A673 (cell line): ENCODE data around the gene IL25. TPM values are rescaled to one million over a fixed set of nuclear protein-coding genes. Genes with fewer than 3 reads are reported as not detected.

Experiments used
- BruUV-seq: library from RNA; stranded (reverse); fragments of 400-500 nt; replicated peaks from 2 replicates; lab custom pipeline; 2021; lab: Mats Ljungman, UMichigan
- CTCF ChIA-PET: fragments of 300-600 bp; sonication (Branson Sonifier 250); formaldehyde crosslinking; loops from one replicate; lab custom pipeline; 2022; ENCODE audit warnings: antibody characterized with exemption; lab: Charles Lee
- POLR2A ChIA-PET: fragments of 300-600 bp; sonication (Branson Sonifier 250); formaldehyde crosslinking; loops from one replicate; lab custom pipeline; 2022; ENCODE audit warnings: antibody characterized with exemption; ENCODE audit not compliant: low non-redundant PET; lab: Charles Lee
- DNase-seq: peaks from one replicate; pipeline ENCODE4 v3.0.0-alpha.2; 2015; ENCODE audit warnings: low spot score
- H3K27ac ChIP-seq: fragments of 200-600 bp; sonication (generic); 2 replicates; pipeline ENCODE4 v1.5.1; 2016; ENCODE audit warnings: mixed run types, low read depth, mild to moderate bottlenecking, mixed read lengths, antibody characterized with exemption, low read length; ENCODE audit not compliant: poor library complexity, severe bottlenecking
- H3K27me3 ChIP-seq: fragments of 200-600 bp; sonication (generic); replicated peaks from 2 replicates; pipeline ENCODE4 v1.6.1; 2017; ENCODE audit warnings: mixed run types, low read depth, mild to moderate bottlenecking, mixed read lengths, antibody characterized with exemption, low read length; ENCODE audit not compliant: insufficient read depth, poor library complexity
- H3K36me3 ChIP-seq: fragments of 200-600 bp; sonication (generic); 2 replicates; pipeline ENCODE4 v1.6.1; 2016; ENCODE audit warnings: mixed run types, mild to moderate bottlenecking, mixed read lengths, antibody characterized with exemption, low read length; ENCODE audit not compliant: insufficient read depth, poor library complexity, severe bottlenecking
- H3K4me1 ChIP-seq: fragments of 200-600 bp; sonication (generic); 2 replicates; pipeline ENCODE4 v1.6.1; 2017; ENCODE audit warnings: mixed run types, mild to moderate bottlenecking, mixed read lengths, antibody characterized with exemption, low read length; ENCODE audit not compliant: insufficient read depth, poor library complexity, severe bottlenecking
- H3K4me3 ChIP-seq: fragments of 200-600 bp; sonication (generic); 2 replicates; pipeline ENCODE4 v1.5.1; 2016; ENCODE audit warnings: low read depth, mixed run types, mild to moderate bottlenecking, mixed read lengths, low read length; ENCODE audit not compliant: poor library complexity, severe bottlenecking
- H3K9me3 ChIP-seq: fragments of 200-600 bp; sonication (generic); 2 replicates; pipeline ENCODE4 v1.6.1; 2016; ENCODE audit warnings: mixed run types, low read depth, mild to moderate bottlenecking, mixed read lengths, antibody characterized with exemption, low read length; ENCODE audit not compliant: poor library complexity, severe bottlenecking
- EZH2 ChIP-seq: fragments of 200-600 bp; sonication (generic); IDR thresholded peaks from 2 replicates; pipeline ENCODE4 v1.6.1; 2017; ENCODE audit warnings: borderline replicate concordance, low read depth, mild to moderate bottlenecking, mixed read lengths, antibody characterized with exemption, low read length; ENCODE audit not compliant: poor library complexity, severe bottlenecking
- intact Hi-C: fragments of 100-400 bp; cut with micrococcal nuclease; formaldehyde crosslinking; loops from one replicate; pipeline ENCODE4 v1.10.0; 2022; ENCODE audit not compliant: unreplicated experiment
- total RNA-seq: library from RNA; stranded (reverse); gene quantifications from 2 replicates; pipeline ENCODE4 v1.2.3, GENCODE V29; 2021
- TF ChIP-seq, protein P1 (sequence below): fragments of 300-800, 200-600 bp; sonication (generic); conservative IDR thresholded peaks from 2 replicates; pipeline ENCODE4 v1.5.1; 2017; ENCODE audit warnings: low read depth, mild to moderate bottlenecking, antibody characterized with exemption, low read length, moderate library complexity, mixed read lengths

The IL25 gene
- total RNA-seq, 1 experiment from 2014 or later = not detected

DNA sequence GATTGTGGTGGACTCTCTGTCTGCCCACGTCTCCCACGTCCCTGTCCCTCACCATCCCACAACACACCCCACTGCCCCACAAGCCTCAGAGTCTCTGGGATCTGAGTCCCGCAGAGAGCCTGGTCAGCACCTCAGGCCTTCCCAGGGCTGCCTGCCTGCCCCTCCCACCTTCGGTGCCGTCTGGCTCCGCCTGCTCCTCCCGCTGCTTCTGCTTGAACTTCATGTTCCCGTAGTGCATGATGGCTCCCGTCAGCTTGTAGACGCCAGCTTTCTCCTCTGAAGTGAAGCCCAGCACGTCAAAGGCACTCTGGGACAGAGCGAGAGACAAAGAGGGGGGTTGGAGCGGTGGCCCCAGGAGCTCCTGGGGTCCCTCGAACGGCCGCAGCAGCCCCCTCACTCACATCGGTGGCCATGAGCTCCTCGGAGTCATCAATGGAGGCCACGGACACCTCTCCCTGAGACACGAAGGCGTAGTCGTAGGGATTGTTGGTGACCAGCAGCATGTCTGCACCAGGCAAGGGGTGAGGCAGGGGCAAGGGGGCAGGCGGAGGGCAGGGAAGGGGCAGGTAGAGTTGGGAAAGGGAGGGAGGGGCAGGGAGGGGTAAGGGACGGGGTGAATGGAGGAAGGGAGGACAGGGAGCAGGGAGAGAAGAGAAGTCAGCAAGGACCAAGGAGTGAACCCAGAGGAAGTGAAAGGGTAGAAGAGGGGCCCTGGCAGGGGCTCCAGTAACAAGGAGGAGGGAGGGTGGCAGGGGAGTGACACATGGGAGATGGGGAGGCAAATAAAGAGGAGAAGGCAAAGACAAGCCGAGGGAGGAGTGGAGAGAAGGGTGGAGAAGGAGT is 29.9 kb downstream of the IL25 start:
- no peaks in the 10 kb centered on the region for H3K4me1 ChIP-seq
- TF ChIP-seq, protein P1, sequence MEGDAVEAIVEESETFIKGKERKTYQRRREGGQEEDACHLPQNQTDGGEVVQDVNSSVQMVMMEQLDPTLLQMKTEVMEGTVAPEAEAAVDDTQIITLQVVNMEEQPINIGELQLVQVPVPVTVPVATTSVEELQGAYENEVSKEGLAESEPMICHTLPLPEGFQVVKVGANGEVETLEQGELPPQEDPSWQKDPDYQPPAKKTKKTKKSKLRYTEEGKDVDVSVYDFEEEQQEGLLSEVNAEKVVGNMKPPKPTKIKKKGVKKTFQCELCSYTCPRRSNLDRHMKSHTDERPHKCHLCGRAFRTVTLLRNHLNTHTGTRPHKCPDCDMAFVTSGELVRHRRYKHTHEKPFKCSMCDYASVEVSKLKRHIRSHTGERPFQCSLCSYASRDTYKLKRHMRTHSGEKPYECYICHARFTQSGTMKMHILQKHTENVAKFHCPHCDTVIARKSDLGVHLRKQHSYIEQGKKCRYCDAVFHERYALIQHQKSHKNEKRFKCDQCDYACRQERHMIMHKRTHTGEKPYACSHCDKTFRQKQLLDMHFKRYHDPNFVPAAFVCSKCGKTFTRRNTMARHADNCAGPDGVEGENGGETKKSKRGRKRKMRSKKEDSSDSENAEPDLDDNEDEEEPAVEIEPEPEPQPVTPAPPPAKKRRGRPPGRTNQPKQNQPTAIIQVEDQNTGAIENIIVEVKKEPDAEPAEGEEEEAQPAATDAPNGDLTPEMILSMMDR = no peak
- no peak for TF ChIP-seq EZH2
- DNase-seq = no peak
- no peaks in the 10 kb centered on the region for H3K9me3 ChIP-seq
- peaks cover 14% of the 10 kb centered on the region for H3K27me3 ChIP-seq
- H3K27ac ChIP-seq = no peak overlapping the region
- no TSS peak for BruUV-seq
- no peak overlapping the region for H3K4me3 ChIP-seq
- intact Hi-C loops = no loop called here
- POLR2A ChIA-PET = no interaction called here
- CTCF ChIA-PET = interaction anchor here (0.5 kb wide), 1 partner anchor 41 kb away, joined by 5 read pairs; no protein-coding TSS in a partner anchor
- no peaks in the 10 kb centered on the region for H3K36me3 ChIP-seq

DNA sequence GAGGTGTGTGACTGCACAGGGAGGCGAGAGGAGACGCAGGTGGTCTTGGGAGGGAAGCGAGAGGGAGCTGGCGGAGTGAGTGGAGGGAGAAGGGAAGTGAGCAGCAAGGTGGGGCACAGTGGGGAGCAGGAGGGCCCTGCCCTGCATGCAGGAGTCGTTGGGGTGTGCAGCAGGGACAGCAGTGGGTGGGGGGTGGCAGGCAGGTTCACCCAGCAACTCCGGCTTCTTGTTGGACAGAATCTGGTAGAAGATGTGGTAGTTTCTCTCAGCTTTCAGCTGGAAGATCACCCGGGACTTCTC is 30.5 kb downstream of the IL25 start:
- POLR2A ChIA-PET = no interaction called here

DNA sequence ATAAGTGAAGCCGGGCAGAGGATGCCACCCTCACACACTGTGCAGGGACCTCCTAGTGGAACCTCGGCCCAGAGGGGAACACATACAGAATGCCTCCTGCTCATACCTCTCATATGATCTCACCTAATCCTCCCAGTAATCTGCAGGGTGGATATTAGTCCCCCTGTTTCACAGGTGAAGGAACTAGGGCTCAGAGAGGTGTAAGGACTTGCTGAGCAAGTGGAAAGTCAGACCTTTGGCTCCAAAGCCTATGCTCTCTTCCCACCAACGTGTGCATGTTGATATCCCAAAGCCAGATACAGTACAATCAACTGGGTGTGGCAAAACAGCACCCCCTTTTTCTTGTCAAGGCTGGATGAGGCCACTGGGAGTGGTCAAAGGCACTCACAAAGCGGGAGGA is 31.3 kb downstream of the IL25 start:
- Histone ChIP-seq H3K9me3 (no peaks in the 10 kb centered on the region), H3K4me3 (no peak overlapping the region), H3K36me3 (no peaks in the 10 kb centered on the region), H3K27ac (no peak overlapping the region), H3K4me1 (no peaks in the 10 kb centered on the region), H3K27me3 (peaks cover 17% of the 10 kb centered on the region)
- intact Hi-C loops = no loop called here
- no TSS peak for BruUV-seq
- TF ChIP-seq, protein P1 = no peak
- no peak for TF ChIP-seq EZH2
- no peak for DNase-seq
- POLR2A ChIA-PET = no interaction called here
- CTCF ChIA-PET = no interaction called here

More for the DNA sequence above, 30.5 kb downstream of the IL25 start:
- Histone ChIP-seq H3K4me1 (no peaks in the 10 kb centered on the region), H3K27me3 (peaks cover 14% of the 10 kb centered on the region), H3K27ac (no peak overlapping the region), H3K36me3 (no peaks in the 10 kb centered on the region), H3K4me3 (no peak overlapping the region), H3K9me3 (no peaks in the 10 kb centered on the region)
- CTCF ChIA-PET = no interaction called here
- TF ChIP-seq EZH2 = no peak
- TF ChIP-seq, protein P1 = no peak
- DNase-seq = no peak
- intact Hi-C loops = no loop called here
- no TSS peak for BruUV-seq
